Measurements from ENCODE around the gene PTPRT.

Gene PTPRT

GRCh38 chr20:42118001-42118400, 1071.7 kb downstream of the PTPRT start:
- Mint-ChIP-seq H3K36me3 (ENCODE audit: low read depth) (no peaks in the 10 kb centered on the region), H3K27ac (no peak overlapping the region), H3K4me1 (ENCODE audit: low read depth) (no peaks in the 10 kb centered on the region), H3K27me3 (no peaks in the 10 kb centered on the region), H3K4me3 (no peak overlapping the region), H3K9me3 (no peaks in the 10 kb centered on the region)
- intact Hi-C loops (cut with micrococcal nuclease), result no loop called here

- Mint-ChIP-seq H3K4me3 (no peak overlapping the region), H3K9me3 (no peaks in the 10 kb centered on the region), H3K27ac (no peak overlapping the region), H3K27me3 (no peaks in the 10 kb centered on the region), H3K4me1 (ENCODE audit: low read depth) (no peaks in the 10 kb centered on the region), H3K36me3 (ENCODE audit: low read depth) (no peaks in the 10 kb centered on the region)
- intact Hi-C loops (cut with micrococcal nuclease), result no loop called here
Measured at GRCh38 chr20:42113236-42113635, 1076.5 kb downstream of the PTPRT start.

- no peaks in the 10 kb centered on the region for H3K4me1 Mint-ChIP-seq (ENCODE audit: low read depth)
- H3K27ac Mint-ChIP-seq, result no peak overlapping the region
- H3K9me3 Mint-ChIP-seq, result no peaks in the 10 kb centered on the region
- H3K4me3 Mint-ChIP-seq, result no peak overlapping the region
- intact Hi-C loops (cut with micrococcal nuclease), result no loop called here
- no peaks in the 10 kb centered on the region for H3K27me3 Mint-ChIP-seq
- H3K36me3 Mint-ChIP-seq (ENCODE audit: low read depth), result no peaks in the 10 kb centered on the region
Measured at GRCh38 chr20:42112161-42112560, 1077.5 kb downstream of the PTPRT start.

- H3K4me1 Mint-ChIP-seq (ENCODE audit: low read depth), result no peaks in the 10 kb centered on the region
- intact Hi-C loops (cut with micrococcal nuclease), result no loop called here
- no peaks in the 10 kb centered on the region for H3K36me3 Mint-ChIP-seq (ENCODE audit: low read depth)
- no peak overlapping the region for H3K4me3 Mint-ChIP-seq
- no peak overlapping the region for H3K27ac Mint-ChIP-seq
- no peaks in the 10 kb centered on the region for H3K9me3 Mint-ChIP-seq
- no peaks in the 10 kb centered on the region for H3K27me3 Mint-ChIP-seq
Measured at GRCh38 chr20:42111349-42111748, 1078.4 kb downstream of the PTPRT start.

GRCh38 chr20:42110301-42110700, 1079.4 kb downstream of the PTPRT start:
- no peak overlapping the region for H3K27ac Mint-ChIP-seq
- H3K9me3 Mint-ChIP-seq, result no peaks in the 10 kb centered on the region
- intact Hi-C loops (cut with micrococcal nuclease), result no loop called here
- no peaks in the 10 kb centered on the region for H3K4me1 Mint-ChIP-seq (ENCODE audit: low read depth)
- H3K4me3 Mint-ChIP-seq, result no peak overlapping the region
- H3K36me3 Mint-ChIP-seq (ENCODE audit: low read depth), result no peaks in the 10 kb centered on the region
- H3K27me3 Mint-ChIP-seq, result no peaks in the 10 kb centered on the region

GRCh38 chr20:42102000-42102399, 1087.7 kb downstream of the PTPRT start:
- intact Hi-C loops (cut with micrococcal nuclease), result no loop called here
- Mint-ChIP-seq H3K36me3 (ENCODE audit: low read depth) (no peaks in the 10 kb centered on the region), H3K27me3 (no peaks in the 10 kb centered on the region), H3K4me1 (ENCODE audit: low read depth) (no peaks in the 10 kb centered on the region), H3K9me3 (no peaks in the 10 kb centered on the region), H3K27ac (no peak overlapping the region), H3K4me3 (no peak overlapping the region)

GRCh38 chr20:42100137-42100704, 1089.5 kb downstream of the PTPRT start:
- no peak overlapping the region for H3K4me3 Mint-ChIP-seq
- intact Hi-C loops (cut with micrococcal nuclease), result no loop called here
- H3K4me1 Mint-ChIP-seq (ENCODE audit: low read depth), result no peaks in the 10 kb centered on the region
- no peaks in the 10 kb centered on the region for H3K9me3 Mint-ChIP-seq
- no peaks in the 10 kb centered on the region for H3K36me3 Mint-ChIP-seq (ENCODE audit: low read depth)
- H3K27me3 Mint-ChIP-seq, result no peaks in the 10 kb centered on the region
- no peak overlapping the region for H3K27ac Mint-ChIP-seq

GRCh38 chr20:42099101-42099500, 1090.6 kb downstream of the PTPRT start:
- H3K4me3 Mint-ChIP-seq, result no peak overlapping the region
- intact Hi-C loops (cut with micrococcal nuclease), result no loop called here
- no peaks in the 10 kb centered on the region for H3K4me1 Mint-ChIP-seq (ENCODE audit: low read depth)
- H3K9me3 Mint-ChIP-seq, result no peaks in the 10 kb centered on the region
- no peaks in the 10 kb centered on the region for H3K36me3 Mint-ChIP-seq (ENCODE audit: low read depth)
- no peak overlapping the region for H3K27ac Mint-ChIP-seq
- H3K27me3 Mint-ChIP-seq, result no peaks in the 10 kb centered on the region

- no peaks in the 10 kb centered on the region for H3K36me3 Mint-ChIP-seq (ENCODE audit: low read depth)
- no peaks in the 10 kb centered on the region for H3K9me3 Mint-ChIP-seq
- H3K4me3 Mint-ChIP-seq, result no peak overlapping the region
- no peak overlapping the region for H3K27ac Mint-ChIP-seq
- no peaks in the 10 kb centered on the region for H3K27me3 Mint-ChIP-seq
- no peaks in the 10 kb centered on the region for H3K4me1 Mint-ChIP-seq (ENCODE audit: low read depth)
- intact Hi-C loops (cut with micrococcal nuclease), result no loop called here
Measured at GRCh38 chr20:42098418-42098817, 1091.3 kb downstream of the PTPRT start.

GRCh38 chr20:42097741-42098140, 1092.0 kb downstream of the PTPRT start:
- no peaks in the 10 kb centered on the region for H3K9me3 Mint-ChIP-seq
- no peak overlapping the region for H3K4me3 Mint-ChIP-seq
- intact Hi-C loops (cut with micrococcal nuclease), result no loop called here
- no peaks in the 10 kb centered on the region for H3K36me3 Mint-ChIP-seq (ENCODE audit: low read depth)
- no peak overlapping the region for H3K27ac Mint-ChIP-seq
- no peaks in the 10 kb centered on the region for H3K4me1 Mint-ChIP-seq (ENCODE audit: low read depth)
- no peaks in the 10 kb centered on the region for H3K27me3 Mint-ChIP-seq

- H3K27ac Mint-ChIP-seq, result no peak overlapping the region
- H3K9me3 Mint-ChIP-seq, result no peaks in the 10 kb centered on the region
- H3K4me3 Mint-ChIP-seq, result no peak overlapping the region
- H3K4me1 Mint-ChIP-seq (ENCODE audit: low read depth), result no peaks in the 10 kb centered on the region
- intact Hi-C loops (cut with micrococcal nuclease), result no loop called here
- no peaks in the 10 kb centered on the region for H3K27me3 Mint-ChIP-seq
- no peaks in the 10 kb centered on the region for H3K36me3 Mint-ChIP-seq (ENCODE audit: low read depth)
Measured at GRCh38 chr20:42095221-42095620, 1094.5 kb downstream of the PTPRT start.

- Mint-ChIP-seq H3K27me3 (no peaks in the 10 kb centered on the region), H3K9me3 (no peaks in the 10 kb centered on the region), H3K4me1 (ENCODE audit: low read depth) (no peaks in the 10 kb centered on the region), H3K4me3 (no peak overlapping the region), H3K36me3 (ENCODE audit: low read depth) (no peaks in the 10 kb centered on the region), H3K27ac (no peak overlapping the region)
- intact Hi-C loops (cut with micrococcal nuclease), result no loop called here
Measured at GRCh38 chr20:42093542-42094440, 1095.9 kb downstream of the PTPRT start.

GRCh38 chr20:42093041-42093440, 1096.7 kb downstream of the PTPRT start:
- Mint-ChIP-seq H3K36me3 (ENCODE audit: low read depth) (no peaks in the 10 kb centered on the region), H3K27ac (no peak overlapping the region), H3K27me3 (no peaks in the 10 kb centered on the region), H3K9me3 (no peaks in the 10 kb centered on the region), H3K4me1 (ENCODE audit: low read depth) (no peaks in the 10 kb centered on the region), H3K4me3 (no peak overlapping the region)
- intact Hi-C loops (cut with micrococcal nuclease), result no loop called here

- Mint-ChIP-seq H3K4me3 (no peak overlapping the region), H3K4me1 (ENCODE audit: low read depth) (no peaks in the 10 kb centered on the region), H3K9me3 (no peaks in the 10 kb centered on the region), H3K27me3 (no peaks in the 10 kb centered on the region), H3K36me3 (ENCODE audit: low read depth) (no peaks in the 10 kb centered on the region), H3K27ac (no peak overlapping the region)
- intact Hi-C loops (cut with micrococcal nuclease), result no loop called here
Measured at GRCh38 chr20:42085366-42085765, 1104.3 kb downstream of the PTPRT start.

- intact Hi-C loops (cut with micrococcal nuclease), result no loop called here
- no peaks in the 10 kb centered on the region for H3K4me1 Mint-ChIP-seq (ENCODE audit: low read depth)
- no peak overlapping the region for H3K27ac Mint-ChIP-seq
- no peaks in the 10 kb centered on the region for H3K36me3 Mint-ChIP-seq (ENCODE audit: low read depth)
- H3K9me3 Mint-ChIP-seq, result no peaks in the 10 kb centered on the region
- no peaks in the 10 kb centered on the region for H3K27me3 Mint-ChIP-seq
- no peak overlapping the region for H3K4me3 Mint-ChIP-seq
Measured at GRCh38 chr20:42083280-42083679, 1106.4 kb downstream of the PTPRT start.

Measured in dendritic cell treated with granulocyte-macrophage colony-stimulating factor and Interleukin-4, amounts not matched to agents 40 ng/mL and 50 ng/mL, for 4 days (primary cell).